PC-3 (cell line): ENCODE measurements around the gene MAP3K20.

Experiments used
- CTCF ChIP-seq: fragments of 300-600 bp; sonication (generic); conservative IDR thresholded peaks from 2 replicates; pipeline ENCODE4 v1.5.1; 2017; ENCODE audit warnings: antibody characterized with exemption, low read depth, mild to moderate bottlenecking, low read length
- EZH2 ChIP-seq: fragments of 300-600 bp; sonication (generic); IDR thresholded peaks from one replicate; pipeline ENCODE4 v1.6.1; 2017; ENCODE audit warnings: antibody characterized with exemption, mild to moderate bottlenecking, low read length; ENCODE audit not compliant: unreplicated experiment

GRCh38 chr2:173134703-173135102, 59.1 kb downstream of the MAP3K20 start:
- TF ChIP-seq CTCF (no peak), EZH2 (no peak)
